DMS79 (cell line): ENCODE measurements around the gene ASTN2.

Experiments
- DNase-seq: peaks from one replicate; lab custom pipeline; 2025; lab: John Stamatoyannopoulos, UW

Gene ASTN2

GRCh38 chr9:117178596-117179375 lies 236.1 kb downstream of the ASTN2 start:
- no peak for DNase-seq

GRCh38 chr9:117170567-117170966 lies 244.3 kb downstream of the ASTN2 start:
- DNase-seq = no peak

- no peak for DNase-seq
Measured at GRCh38 chr9:117169089-117169621, 245.7 kb downstream of the ASTN2 start.

GRCh38 chr9:117164512-117164911 lies 250.3 kb downstream of the ASTN2 start:
- no peak for DNase-seq

- no peak for DNase-seq
Measured at GRCh38 chr9:117160254-117160653, 254.6 kb downstream of the ASTN2 start.

- DNase-seq = no peak
Measured at GRCh38 chr9:117156771-117157535, 257.9 kb downstream of the ASTN2 start.

- DNase-seq = no peak
Measured at GRCh38 chr9:117156144-117156688, 258.6 kb downstream of the ASTN2 start.

- no peak for DNase-seq
Measured at GRCh38 chr9:117153021-117153420, 261.8 kb downstream of the ASTN2 start.

GRCh38 chr9:117151716-117152115 lies 263.1 kb downstream of the ASTN2 start:
- DNase-seq = no peak

- DNase-seq = no peak
Measured at GRCh38 chr9:117149996-117150395, 264.9 kb downstream of the ASTN2 start.

GRCh38 chr9:117145811-117146490 lies 268.9 kb downstream of the ASTN2 start:
- no peak for DNase-seq

- no peak for DNase-seq
Measured at GRCh38 chr9:117145081-117145480, 269.8 kb downstream of the ASTN2 start.

GRCh38 chr9:117138231-117138630 lies 276.6 kb downstream of the ASTN2 start:
- DNase-seq = no peak

GRCh38 chr9:117136461-117136860 lies 278.4 kb downstream of the ASTN2 start:
- DNase-seq = no peak

- DNase-seq = no peak
Measured at GRCh38 chr9:117135501-117136098, 279.3 kb downstream of the ASTN2 start.

GRCh38 chr9:117134826-117135500 lies 279.9 kb downstream of the ASTN2 start:
- DNase-seq = no peak

- no peak for DNase-seq
Measured at GRCh38 chr9:117126871-117127270, 288.0 kb downstream of the ASTN2 start.

GRCh38 chr9:117125531-117125930 lies 289.3 kb downstream of the ASTN2 start:
- no peak for DNase-seq

GRCh38 chr9:117123729-117124128 lies 291.1 kb downstream of the ASTN2 start:
- DNase-seq = no peak

GRCh38 chr9:117122953-117123352 lies 291.9 kb downstream of the ASTN2 start:
- DNase-seq = no peak

- no peak for DNase-seq
Measured at GRCh38 chr9:117122102-117122501, 292.8 kb downstream of the ASTN2 start.
